ENCODE data around the gene ZNF729. TPM values are rescaled to one million over a fixed set of nuclear protein-coding genes. Genes with fewer than 3 reads are reported as not detected.

ZNF729 gene
- total RNA-seq, 4 donors from 2014 or later: not detected

DNA sequence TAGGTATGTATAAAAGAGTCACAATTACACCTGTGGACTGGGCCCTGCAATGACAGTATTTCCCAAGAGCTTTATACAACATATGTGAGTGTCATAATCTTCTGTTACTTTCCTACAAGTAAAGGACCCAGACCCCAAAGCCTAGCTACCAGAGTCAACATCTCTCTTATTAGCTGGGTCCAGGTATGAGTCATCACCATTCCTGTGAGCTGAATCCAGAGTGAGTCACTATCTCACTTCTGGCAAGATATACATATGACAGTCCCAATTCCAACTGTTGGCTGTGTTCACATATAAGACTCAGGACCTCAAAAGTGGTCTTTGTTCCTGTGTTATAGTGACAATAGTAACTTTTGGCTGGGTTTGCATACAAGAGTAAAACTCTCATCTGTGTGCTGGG lies 46.7 kb downstream of the ZNF729 start:
- Histone ChIP-seq H3K27ac (replicated peaks in 1 of 4) (no peak overlapping the region), H3K9me3 (peaks cover 0 to 5% (median 2%) of the 10 kb centered on the region in 4 donors), H3K36me3 (no peaks in the 10 kb centered on the region), H3K4me3 (no peak overlapping the region), H3K27me3 (no peaks in the 10 kb centered on the region), H3K4me1 (no peaks in the 10 kb centered on the region)
- DNase-seq (ENCODE audit: extremely low spot score): peak; percentile 74
- intact Hi-C loops (cut with DNase I): no loop called here
- TF ChIP-seq EP300 (IDR thresholded peaks at IDR 0.05) (no peak), POLR2AphosphoS5 (IDR thresholded peaks at IDR 0.05) (no peak), POLR2A (IDR thresholded peaks at IDR 0.05; ENCODE audit: low read depth) (no peak)
- TF ChIP-seq, protein P1, sequence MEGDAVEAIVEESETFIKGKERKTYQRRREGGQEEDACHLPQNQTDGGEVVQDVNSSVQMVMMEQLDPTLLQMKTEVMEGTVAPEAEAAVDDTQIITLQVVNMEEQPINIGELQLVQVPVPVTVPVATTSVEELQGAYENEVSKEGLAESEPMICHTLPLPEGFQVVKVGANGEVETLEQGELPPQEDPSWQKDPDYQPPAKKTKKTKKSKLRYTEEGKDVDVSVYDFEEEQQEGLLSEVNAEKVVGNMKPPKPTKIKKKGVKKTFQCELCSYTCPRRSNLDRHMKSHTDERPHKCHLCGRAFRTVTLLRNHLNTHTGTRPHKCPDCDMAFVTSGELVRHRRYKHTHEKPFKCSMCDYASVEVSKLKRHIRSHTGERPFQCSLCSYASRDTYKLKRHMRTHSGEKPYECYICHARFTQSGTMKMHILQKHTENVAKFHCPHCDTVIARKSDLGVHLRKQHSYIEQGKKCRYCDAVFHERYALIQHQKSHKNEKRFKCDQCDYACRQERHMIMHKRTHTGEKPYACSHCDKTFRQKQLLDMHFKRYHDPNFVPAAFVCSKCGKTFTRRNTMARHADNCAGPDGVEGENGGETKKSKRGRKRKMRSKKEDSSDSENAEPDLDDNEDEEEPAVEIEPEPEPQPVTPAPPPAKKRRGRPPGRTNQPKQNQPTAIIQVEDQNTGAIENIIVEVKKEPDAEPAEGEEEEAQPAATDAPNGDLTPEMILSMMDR (IDR thresholded peaks at IDR 0.05): no peak

DNA sequence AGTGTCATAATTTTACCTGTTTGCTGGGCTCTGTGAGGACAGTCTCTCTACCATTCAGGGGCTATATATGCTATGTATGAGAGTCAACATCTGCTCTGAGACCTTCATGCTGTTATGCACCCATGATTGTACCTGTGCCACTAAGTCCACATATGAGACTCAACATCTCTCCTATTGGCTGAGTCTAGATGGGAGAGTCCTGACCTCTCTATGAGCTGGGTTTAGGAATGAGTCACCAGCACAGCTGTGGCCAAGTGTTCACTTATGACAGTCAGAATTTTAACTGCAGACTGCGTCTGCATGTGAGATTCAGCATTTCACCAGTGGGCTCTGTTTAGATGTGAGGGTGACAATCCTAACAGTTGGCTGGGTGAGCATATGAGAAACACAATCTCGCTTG lies 49.5 kb downstream of the ZNF729 start:
- Histone ChIP-seq H3K4me3 (no peak overlapping the region), H3K27ac (replicated peaks in 1 of 4) (no peak overlapping the region), H3K9me3 (peaks cover 0 to 5% (median 0%) of the 10 kb centered on the region in 4 donors), H3K4me1 (no peaks in the 10 kb centered on the region), H3K27me3 (no peaks in the 10 kb centered on the region), H3K36me3 (no peaks in the 10 kb centered on the region)
- TF ChIP-seq POLR2AphosphoS5 (IDR thresholded peaks at IDR 0.05) (no peak), EP300 (IDR thresholded peaks at IDR 0.05) (no peak), POLR2A (IDR thresholded peaks at IDR 0.05; ENCODE audit: low read depth) (no peak)
- TF ChIP-seq, protein P1 (IDR thresholded peaks at IDR 0.05): no peak
- intact Hi-C loops (cut with DNase I): no loop called here
- 67% methylated on average over 2 of the region's 2 CpGs for WGBS
- peak; percentile 47 for DNase-seq (ENCODE audit: extremely low spot score)

DNA sequence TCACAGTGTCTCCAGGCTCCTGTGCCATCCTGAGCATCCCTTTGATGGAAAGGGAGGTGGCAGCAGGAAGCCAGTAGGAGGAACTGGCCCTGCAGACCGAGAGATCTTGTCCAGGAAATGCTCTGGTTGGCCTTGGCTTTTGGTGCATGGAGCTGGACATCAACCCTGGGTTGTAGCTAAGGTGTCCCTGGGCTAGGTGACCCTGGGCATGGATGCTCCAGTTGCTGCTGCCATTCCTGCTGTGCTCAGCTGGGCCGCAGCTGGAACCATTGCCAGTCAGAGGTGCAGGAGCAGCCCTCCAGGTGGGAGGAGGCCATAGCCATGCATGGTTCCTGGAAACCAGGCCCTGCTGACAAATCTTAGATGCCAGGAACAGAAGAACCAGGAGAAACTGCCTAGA lies 68.4 kb downstream of the ZNF729 start:
- Histone ChIP-seq H3K27ac (replicated peaks in 1 of 4) (no peak overlapping the region), H3K9me3 (peaks cover 0 to 4% (median 0%) of the 10 kb centered on the region in 4 donors), H3K36me3 (no peaks in the 10 kb centered on the region), H3K4me1 (no peaks in the 10 kb centered on the region), H3K27me3 (no peaks in the 10 kb centered on the region), H3K4me3 (no peak overlapping the region)
- WGBS: 43% methylated on average over 1 of the region's 2 CpGs
- DNase-seq (ENCODE audit: extremely low spot score): peak; percentile 85
- intact Hi-C loops (cut with DNase I): no loop called here
- no peak for TF ChIP-seq POLR2A (IDR thresholded peaks at IDR 0.05; ENCODE audit: low read depth)
- TF ChIP-seq POLR2AphosphoS5 (IDR thresholded peaks at IDR 0.05): no peak
- TF ChIP-seq EP300 (IDR thresholded peaks at IDR 0.05): no peak
- TF ChIP-seq, protein P1 (IDR thresholded peaks at IDR 0.05): no peak

Small RNA genes within 50 kb of the gene (small RNA-seq; reads per million reads assigned to genes)
- gene AC011494.1: 0 reads per million in 3 donors

Other genes with a start within 250 kb of the ZNF729 start
- gene ZNF257, start 234.0 kb upstream of the ZNF729 start, total RNA-seq: 1 to 10 TPM in 3 of 4 donors, under 1 TPM in 1; 0.52 to 2.0 (median 1.2) TPM
- gene ZNF676, start 89.5 kb upstream of the ZNF729 start, total RNA-seq: 1 to 10 TPM; 1.2 to 5.5 (median 3.2) TPM
- gene ZNF98, start 135.9 kb downstream of the ZNF729 start, total RNA-seq: 1 to 10 TPM in 2 of 4 donors, under 1 TPM in 2; 0.17 to 1.6 (median 1.0) TPM

Measured in esophagus muscularis mucosa (tissue), 4 donors.